Activated CD4-positive, alpha-beta T cell treated with anti-CD3 and anti-CD28 coated beads for 24 hours (primary cell): ENCODE results near the gene ARL13A.
"Not testable (repeated sequence)": the region's sequence is repeated elsewhere in the genome, so short reads cannot be mapped to it uniquely, and the experiment has no call there.

Source experiments
- DNase-seq, 2 donors: peaks; one replicate each; pipeline ENCODE4 v3.0.0-alpha.2; 2020; ENCODE audit warnings: low read depth in 2 of 2

ARL13A gene

DNA sequence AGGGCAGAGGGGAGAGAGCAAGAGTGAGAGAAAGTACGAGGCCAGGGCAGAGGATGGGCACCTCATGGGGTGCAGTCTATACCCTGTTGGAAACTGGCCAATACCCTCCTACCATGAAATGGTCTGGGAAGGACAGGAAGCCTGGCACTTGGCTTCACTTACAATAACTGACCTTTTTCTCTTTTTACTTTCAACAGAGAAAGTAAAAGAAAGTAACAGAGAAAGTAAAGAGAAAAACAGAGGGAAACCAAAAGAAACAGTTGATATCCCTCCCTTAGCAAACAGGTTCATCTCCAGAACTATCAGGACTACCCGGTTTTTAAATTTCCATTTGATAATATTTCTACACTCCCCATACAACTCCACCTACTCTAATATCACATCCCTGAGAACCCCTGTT lies 20.6 kb downstream of the ARL13A start:
- DNase-seq: no peak

DNA sequence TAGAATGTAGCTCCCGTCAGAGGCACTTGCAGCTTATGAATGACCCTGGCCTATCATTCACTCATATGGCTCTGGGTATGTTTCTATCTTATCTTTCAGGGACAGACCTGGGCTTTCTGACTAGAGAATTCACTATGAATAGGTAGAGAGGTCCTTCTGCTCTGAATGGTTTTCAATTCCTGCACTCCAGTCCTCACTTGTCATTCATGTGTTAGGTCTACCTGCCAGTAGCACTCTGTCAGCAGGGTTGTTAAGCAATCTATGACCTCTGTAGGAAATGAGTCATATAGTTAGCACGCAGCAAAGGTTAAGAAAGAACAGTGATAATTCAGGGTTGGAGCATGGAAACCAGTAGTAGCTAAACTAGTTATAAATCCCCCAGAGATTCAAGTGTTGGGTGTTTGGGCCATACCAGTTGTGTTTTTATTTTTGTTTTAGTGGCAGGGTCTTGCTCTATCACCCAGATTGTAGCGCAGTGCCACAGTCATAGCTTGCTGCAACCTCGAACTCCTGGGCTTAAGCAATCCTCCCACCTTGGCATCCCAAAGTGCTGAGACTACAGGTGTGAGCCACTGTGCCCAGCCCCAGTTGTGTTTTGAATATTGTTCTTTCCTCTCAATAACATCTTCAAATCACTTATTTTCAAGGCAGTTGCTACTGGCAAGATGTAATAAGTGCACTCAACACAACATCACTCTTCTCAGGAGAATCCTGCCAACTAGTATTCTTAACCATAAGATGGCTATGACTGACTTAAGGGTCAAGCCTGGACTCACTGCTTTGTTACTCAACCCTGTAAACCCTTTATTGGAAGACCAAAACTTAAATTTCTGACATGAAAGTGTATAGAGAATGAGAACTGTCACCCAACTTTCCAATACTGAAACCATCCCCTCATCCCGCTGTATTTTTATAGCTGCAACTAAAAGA lies 25.1 kb downstream of the ARL13A start:
- no peak for DNase-seq

DNA sequence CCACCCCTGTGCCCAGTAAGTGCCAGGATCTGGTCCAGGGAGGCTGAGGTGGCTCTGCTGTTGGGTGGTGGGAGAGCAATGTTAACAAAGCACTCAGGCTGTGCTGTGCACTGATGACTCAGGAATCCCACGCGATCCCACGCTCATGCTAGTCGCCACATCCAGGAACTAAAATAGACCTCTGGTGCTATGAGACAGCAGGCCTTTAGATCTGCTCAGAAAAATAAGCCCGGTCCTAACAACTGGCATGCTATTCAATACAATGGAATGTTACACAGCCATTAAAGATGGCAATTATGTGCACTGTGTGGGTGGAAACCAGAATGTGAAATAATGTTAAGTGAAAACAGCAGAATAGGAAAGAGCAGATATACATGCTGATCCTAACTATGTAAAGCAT lies 26.0 kb downstream of the ARL13A start:
- DNase-seq: peak in 1 of 2 donors; percentile 6

DNA sequence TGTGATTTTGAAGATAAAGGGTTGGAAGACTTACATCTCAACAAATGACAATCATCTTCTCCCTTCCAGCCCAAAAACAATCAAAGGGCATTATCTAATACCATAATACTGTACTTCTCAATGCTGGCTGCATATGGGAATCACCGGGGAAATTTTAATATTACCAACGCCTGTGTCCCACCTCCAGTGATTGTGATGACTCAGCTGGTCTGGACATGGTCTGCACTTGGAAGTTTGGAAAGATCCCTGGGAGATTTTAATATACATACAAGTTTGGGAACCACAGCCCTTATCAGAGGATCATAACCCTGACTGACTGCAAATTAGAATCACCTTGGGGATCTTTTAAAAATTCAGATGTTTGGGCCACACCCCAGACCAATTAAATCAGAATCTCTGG lies 29.9 kb downstream of the ARL13A start:
- no peak for DNase-seq

DNA sequence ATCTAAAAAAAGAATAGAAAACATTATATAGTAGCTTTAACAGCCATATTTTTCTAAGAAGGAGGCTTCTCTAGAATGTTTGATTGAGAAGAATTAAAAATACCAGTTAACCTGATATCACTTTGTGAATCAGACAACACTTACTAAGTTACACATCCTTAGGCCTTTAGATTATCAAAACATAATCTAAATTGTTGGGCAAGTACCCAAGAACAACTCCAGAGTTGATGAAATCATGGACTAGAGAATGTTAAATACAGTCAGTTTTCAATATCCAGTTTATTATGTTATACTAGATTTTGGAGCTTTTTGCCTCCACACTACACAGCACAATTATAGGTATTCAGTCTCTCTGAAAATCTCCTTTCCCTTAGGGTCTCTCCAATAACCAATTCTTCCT lies 39.6 kb downstream of the ARL13A start:
- no peak for DNase-seq

DNA sequence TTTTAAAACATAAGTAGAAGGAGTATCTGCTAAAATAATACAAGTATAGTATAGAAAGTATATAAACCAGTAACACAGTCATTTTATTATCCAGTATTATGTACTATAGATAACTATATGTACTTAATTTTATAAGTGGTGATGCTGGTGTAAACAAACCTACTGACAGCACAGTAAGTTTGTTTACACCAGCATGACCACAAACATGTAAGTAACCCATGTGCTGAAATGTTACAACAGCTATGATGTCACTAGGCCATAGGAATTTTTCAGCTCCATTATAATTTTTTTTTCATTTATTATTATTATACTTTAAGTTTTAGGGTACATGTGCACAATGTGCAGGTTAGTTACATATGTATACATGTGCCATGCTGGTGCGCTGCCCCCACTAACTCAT lies 42.5 kb downstream of the ARL13A start:
- not testable (repeated sequence) for DNase-seq

DNA sequence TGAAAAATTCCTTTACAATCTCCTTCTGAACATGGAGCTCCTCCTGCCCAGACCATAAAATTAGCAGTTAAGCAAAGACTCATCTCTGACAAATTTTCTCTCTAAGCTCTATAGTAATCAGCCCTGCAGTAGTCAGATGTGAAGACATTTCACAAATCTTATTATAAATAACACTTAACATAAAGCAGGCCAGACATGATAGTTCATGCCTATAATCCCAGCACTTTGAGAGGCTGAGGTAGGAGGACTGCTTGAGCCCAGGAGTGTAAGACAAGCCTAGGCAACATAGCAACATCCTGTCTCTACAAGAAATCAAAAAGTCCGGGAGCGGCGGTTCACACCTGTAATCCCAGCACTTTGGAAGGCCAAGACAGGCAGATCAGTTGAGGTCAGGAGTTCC lies 52.5 kb downstream of the ARL13A start:
- DNase-seq: no peak

DNA sequence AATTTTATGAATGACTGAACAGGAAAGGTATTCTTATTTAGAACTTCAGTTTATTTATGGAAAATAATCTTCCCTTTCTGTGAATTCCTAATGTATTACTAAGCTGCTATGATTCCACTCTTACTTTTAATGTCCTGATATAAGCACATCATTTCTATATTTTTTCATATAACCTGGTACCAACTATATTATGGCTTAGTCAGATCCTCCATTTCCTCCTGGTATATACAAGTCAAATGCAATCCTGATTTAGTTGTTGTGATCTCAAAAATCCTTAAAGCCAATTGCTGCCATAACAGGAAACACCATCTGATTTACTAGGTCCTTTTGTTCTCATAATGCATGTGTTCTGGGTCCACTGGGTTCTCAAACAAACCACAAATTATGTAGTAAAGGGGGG lies 55.6 kb downstream of the ARL13A start:
- DNase-seq: no peak

DNA sequence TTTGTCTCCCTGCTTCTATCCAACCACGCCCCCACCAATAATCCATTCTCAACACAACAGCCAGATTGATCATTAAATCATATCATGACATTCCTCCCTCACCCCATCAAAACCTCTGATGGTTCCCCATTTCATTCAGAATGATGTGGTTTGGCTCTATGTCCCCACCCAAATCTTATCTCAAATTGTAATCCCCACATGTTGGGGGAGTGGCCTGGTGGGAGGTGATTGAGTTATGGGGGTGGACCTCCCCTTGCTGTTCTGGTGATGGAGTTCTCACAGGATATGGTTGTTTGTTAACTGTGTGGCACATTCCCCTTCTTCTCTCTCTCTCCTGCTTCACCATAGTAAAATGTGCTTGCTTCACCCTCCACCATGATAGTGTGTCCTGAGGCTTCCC lies 59.1 kb downstream of the ARL13A start:
- DNase-seq: no peak

DNA sequence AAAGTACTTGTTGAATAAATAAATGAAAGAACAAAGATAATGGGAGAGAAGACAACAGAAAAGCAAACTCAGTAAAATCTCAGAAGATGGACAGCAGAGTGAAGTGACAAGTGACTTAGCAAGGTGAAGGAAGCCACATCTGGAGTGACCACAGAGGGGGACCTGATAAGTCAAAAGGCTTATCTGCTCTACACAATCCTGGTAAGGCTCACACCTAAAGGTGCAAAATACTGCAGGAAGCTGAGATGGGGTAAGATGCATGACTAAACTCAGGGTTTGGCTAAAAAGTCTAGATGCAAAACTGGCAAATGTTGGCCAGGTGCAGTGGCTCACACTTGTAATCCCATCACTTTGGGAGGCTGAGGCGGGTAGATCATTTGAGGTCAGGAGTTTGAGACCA lies 60.2 kb downstream of the ARL13A start:
- DNase-seq: no peak

DNA sequence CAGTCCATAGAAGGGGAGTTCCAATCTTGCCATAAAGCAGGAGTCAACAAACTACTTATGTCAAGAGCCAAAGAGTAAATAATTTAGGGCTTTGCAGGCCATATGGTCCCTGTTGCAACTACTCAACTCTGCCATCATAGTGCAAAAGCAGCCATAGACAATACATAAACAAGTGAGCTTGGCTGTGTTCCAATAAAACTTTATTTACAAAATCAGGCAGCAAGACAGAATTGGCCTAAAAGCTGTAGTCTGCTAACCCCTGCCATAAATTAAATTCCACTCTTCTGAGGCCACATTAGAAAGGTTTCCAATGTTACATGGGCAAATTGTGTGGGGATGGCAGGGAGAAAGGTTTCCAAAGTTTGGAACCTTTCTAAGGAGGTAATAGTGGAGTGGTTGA lies 67.7 kb downstream of the ARL13A start:
- no peak for DNase-seq

DNA sequence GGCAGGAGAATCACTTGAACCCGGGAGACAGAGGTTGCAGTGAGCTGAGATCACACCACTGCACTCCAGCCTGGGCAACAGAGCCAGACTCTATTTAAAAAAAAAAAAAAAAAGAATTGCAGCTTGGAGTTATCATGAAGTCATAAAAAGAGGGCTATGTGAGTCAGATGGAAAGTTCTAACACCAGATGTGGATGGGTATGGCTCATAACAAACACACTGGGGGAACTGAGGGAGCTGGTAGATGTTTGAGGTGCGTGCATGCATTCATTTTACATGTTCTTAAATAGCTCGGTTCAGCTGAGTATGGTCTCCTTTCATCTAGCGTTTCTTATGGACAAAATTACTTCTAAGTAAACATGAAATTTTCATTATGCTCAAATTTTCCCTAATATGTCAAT lies 70.7 kb downstream of the ARL13A start:
- DNase-seq: no peak
